Myocyte (in vitro differentiated cells): ENCODE measurements around the gene ARHGAP8. TPM values are rescaled to one million over a fixed set of nuclear protein-coding genes. Genes with fewer than 3 reads are reported as not detected.
"Not testable (repeated sequence)": the region's sequence is repeated elsewhere in the genome, so short reads cannot be mapped to it uniquely, and the experiment has no call there.

Experiments
- DNase-seq: peaks from one replicate; pipeline ENCODE4 v3.0.0-alpha.2; 2012; ENCODE audit warnings: low read depth
- total RNA-seq: library from RNA; depleted of rRNA; stranded (reverse); fragments of >200 nt; gene quantifications from 2 replicates; pipeline ENCODE4 v1.2.3, GENCODE V29; 2014

Gene ARHGAP8
- total RNA-seq, 1 donor from 2014 or later, result 0.13 TPM

DNA sequence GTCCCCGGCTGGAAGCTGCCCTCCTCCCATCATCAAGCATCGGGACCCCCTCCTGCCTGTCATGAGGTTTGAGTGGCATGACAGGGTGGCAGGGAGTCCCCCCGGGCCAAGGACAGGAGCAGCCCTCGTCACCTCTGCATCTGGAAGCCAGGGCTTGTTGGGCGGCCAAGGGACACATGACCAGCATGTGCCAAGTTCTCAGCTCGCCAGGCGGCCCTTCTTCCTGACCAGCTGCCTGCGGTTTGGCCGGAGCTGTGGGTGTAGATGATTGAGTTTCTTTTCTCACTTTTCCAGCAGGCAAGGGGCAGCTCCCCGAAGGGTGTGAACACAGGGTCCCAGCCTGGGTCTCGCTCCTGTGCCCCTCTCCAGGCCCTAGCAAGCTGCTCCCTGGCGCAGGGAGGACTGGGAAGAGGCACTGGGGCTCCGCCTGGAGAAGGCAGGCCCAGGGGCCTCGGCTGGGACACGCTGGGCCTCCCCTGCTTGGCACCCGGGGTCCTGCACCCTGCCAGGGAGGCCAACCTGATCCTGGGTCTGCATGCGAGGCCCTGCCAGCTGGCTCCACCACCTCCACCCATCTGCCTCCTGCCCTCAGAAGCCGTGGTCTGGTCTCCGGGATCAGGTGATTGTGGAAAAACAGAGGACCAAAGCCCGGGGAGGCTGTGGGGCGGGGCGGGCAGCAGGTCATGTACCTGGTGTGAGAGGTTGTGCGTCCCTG lies 13.4 kb downstream of the ARHGAP8 start:
- peak; percentile 83 for DNase-seq

DNA sequence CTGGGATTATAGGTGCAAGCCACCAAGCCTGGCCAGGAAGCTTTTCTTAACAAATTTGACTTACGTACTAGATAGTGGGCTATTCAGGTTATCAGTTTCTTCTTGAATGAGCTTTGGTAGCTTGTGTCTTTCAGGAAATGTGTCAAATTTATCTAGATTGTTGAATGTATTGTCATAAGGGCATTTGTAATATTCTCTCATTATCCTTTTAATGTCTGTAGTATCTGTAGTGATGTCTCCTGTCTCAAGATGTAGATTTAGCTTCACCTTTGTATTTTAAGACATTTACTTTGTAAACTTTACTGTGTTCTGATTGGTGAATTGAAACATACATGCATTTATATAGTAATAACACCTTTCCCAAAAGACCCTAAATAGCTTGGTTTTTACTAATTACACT lies 20.7 kb downstream of the ARHGAP8 start:
- no peak for DNase-seq

DNA sequence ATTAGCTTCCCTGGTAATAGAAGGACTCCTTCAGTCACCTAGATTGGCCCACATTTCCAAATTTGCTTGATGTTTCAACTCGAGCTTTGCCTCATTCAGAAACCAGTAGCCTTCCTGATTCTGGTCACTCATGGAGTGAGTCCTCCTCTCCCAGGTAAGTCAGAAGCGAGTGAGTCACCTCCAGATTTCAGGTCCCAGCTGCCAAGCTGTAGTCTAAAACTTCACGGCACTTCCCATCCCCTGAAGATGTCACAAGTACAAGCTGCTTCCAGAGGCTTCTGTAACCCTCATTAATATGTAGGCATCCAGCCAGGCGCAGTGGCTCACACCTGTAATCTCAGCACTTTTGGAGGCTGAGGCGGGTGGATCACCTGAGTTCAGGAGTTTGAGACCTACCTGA lies 23.5 kb downstream of the ARHGAP8 start:
- no peak for DNase-seq

GRCh38 chr22:44776605-44777363 lies 24.4 kb downstream of the ARHGAP8 start:
- DNase-seq, result no peak

- peak; percentile 28 for DNase-seq
These were observed 25.0 kb downstream of the ARHGAP8 start for GRCh38 chr22:44777364-44777755.

DNA sequence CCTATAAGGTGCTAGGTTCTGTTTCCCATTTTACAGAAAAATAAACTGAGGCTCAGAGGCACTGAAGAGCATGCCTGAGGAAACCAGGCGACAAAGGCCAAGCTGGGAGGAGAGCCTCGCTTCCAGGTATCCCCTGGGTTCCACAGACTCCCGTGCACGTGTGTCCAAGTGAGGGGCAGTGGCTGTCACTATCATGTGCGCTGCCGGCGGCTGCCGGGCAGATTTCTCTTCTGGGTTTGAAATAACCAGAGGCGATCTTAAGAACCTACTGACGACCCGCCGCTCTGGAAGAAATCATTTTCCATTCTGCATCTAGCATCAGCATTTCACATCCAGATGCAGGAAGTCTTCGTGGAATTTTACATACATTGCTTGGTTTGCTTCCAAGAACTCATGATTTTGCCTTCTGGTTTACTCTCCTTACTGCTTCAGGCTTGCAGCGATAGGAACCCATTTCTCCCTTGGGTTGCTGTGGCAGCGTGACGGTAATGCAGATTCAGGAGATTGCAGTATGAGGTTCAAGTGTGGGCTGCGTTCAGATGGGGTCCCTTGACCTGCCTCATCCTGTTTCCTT lies 28.6 kb downstream of the ARHGAP8 start:
- DNase-seq, result no peak

DNA sequence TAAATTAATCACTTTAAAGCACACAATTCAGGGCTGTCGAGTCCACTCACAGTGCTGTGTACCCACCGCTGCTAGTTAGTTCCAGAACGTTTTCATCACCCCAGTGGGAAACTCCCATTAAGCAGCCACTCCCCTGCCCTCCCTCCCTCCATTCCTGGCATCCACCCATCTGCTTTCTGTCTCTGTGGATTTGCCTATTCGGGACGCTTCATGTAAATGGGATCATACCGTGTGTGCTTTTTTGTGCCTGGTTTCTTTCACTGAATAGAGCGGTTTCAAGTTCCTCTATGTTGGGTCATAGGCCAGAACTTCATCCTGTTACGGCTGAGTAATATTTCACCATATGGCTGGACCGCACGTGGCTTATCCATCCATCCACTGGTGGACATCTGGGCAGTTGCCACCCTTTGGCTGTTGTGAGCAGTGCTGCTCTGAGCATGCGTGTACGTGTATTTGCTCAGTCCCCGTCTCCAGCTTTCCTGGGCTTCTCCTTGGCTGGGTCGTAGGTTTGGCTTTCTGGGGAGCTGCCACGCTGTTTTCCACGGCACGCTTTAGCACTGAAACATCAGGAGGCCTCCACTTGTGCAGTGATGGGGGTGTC lies 30.1 kb downstream of the ARHGAP8 start:
- DNase-seq, result no peak

- no peak for DNase-seq
These were observed 30.7 kb downstream of the ARHGAP8 start for GRCh38 chr22:44783091-44783490.

DNA sequence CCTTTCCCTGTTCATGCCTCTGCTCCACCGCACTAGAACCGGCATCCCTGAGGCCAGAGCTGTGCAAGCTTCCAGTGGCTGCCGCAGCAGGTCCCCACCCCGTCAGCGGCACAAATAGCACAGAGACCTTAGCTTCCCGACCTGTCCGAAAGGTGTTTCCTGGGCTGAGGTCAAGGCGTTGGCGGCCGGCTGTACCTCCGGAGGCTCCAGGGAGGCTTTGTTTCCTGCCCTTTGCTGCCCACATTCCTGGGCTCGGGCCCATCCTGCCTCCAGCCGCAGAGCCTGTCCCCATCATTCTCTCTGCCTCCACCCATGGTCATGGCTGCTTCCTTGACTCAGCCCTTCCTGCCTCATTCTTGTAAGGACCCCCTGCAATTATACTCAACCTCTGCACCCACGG lies 31.2 kb downstream of the ARHGAP8 start:
- DNase-seq, result no peak

GRCh38 chr22:44786136-44786535 lies 33.8 kb downstream of the ARHGAP8 start:
- no peak for DNase-seq

GRCh38 chr22:44786610-44787009 lies 34.2 kb downstream of the ARHGAP8 start:
- no peak for DNase-seq

GRCh38 chr22:44787832-44788231 lies 35.5 kb downstream of the ARHGAP8 start:
- no peak for DNase-seq

- no peak for DNase-seq
These were observed 40.7 kb downstream of the ARHGAP8 start for GRCh38 chr22:44793106-44793505.

- no peak for DNase-seq
These were observed 41.3 kb downstream of the ARHGAP8 start for GRCh38 chr22:44793506-44794172.

GRCh38 chr22:44795701-44796630 lies 43.6 kb downstream of the ARHGAP8 start:
- no peak for DNase-seq

GRCh38 chr22:44797181-44797725 lies 44.9 kb downstream of the ARHGAP8 start:
- DNase-seq, result no peak

- no peak for DNase-seq
These were observed 46.9 kb downstream of the ARHGAP8 start for GRCh38 chr22:44799077-44799945.

- not testable (repeated sequence) for DNase-seq
These were observed 47.7 kb downstream of the ARHGAP8 start for GRCh38 chr22:44799946-44800634.
